Measurements from ENCODE around the gene NKAP.

DNA sequence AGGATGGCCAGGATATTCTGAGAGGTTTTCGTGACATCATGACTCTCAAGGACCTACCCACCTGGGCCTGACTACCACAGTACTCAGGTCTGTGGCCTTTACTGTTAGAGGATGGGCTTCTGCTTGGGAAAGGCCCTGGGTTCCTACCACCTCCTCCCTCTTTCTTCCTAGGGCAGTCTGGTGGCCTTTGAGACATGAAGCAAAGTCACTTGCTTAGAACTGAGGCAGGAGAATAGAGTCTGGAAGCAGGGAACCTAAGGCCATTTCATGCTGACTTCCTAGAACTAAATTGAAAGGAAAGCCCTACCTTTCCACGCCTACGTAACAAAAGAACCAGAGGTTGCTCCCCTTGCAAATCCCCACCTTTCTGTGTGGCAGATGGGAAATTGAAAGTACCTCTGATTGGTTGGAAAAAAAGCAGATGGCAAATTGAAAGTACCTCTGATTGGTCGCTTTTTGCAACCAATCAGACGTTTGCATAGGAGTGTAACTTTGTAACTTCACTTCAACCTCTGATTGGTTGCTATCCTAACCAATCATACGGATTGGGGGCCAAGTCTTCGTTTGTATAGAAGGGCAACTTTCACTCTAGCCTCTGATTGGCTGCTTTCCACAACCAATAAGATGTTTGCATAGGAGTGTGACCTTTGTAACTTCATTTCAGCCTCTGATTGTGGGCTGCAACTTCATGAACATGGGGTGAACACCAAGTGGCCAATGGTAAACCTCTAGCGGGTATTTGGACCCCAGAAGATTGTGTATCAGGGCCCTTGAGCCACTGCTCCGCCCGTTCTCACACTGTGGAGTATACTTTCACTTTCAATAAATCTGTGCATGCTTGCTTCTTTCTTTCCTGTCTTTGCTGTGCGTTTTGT, 57.8 kb downstream of the NKAP start:
- TF ChIP-seq, protein P1, sequence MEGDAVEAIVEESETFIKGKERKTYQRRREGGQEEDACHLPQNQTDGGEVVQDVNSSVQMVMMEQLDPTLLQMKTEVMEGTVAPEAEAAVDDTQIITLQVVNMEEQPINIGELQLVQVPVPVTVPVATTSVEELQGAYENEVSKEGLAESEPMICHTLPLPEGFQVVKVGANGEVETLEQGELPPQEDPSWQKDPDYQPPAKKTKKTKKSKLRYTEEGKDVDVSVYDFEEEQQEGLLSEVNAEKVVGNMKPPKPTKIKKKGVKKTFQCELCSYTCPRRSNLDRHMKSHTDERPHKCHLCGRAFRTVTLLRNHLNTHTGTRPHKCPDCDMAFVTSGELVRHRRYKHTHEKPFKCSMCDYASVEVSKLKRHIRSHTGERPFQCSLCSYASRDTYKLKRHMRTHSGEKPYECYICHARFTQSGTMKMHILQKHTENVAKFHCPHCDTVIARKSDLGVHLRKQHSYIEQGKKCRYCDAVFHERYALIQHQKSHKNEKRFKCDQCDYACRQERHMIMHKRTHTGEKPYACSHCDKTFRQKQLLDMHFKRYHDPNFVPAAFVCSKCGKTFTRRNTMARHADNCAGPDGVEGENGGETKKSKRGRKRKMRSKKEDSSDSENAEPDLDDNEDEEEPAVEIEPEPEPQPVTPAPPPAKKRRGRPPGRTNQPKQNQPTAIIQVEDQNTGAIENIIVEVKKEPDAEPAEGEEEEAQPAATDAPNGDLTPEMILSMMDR (IDR thresholded peaks at IDR 0.05), result no peak
- TF ChIP-seq POLR2A (IDR thresholded peaks at IDR 0.05), result no peak
